ENCODE data around the gene SETD1A.
"Not testable (repeated sequence)": the region's sequence is repeated elsewhere in the genome, so short reads cannot be mapped to it uniquely, and the experiment has no call there.

GRCh38 chr16:31011815-31012214 lies 54.3 kb downstream of the SETD1A start:
- TF ChIP-seq SUZ12 (IDR thresholded peaks at IDR 0.05; ENCODE audit: extremely low read depth, insufficient read depth, insufficient read length); ZNF274 (IDR thresholded peaks at IDR 0.05; ENCODE audit: low read depth, low read length); YY1 (IDR thresholded peaks at IDR 0.05; ENCODE audit: insufficient read depth, insufficient read length): not testable (repeated sequence)
